Skeletal muscle satellite cell (primary cell): ENCODE measurements around the gene GFM2. TPM values are rescaled to one million over a fixed set of nuclear protein-coding genes. Genes with fewer than 3 reads are reported as not detected.

Experiments used
- H3K27me3 ChIP-seq: 2 replicates; pipeline ENCODE4 v1.7.0; 2013; ENCODE audit warnings: low read length; ENCODE audit not compliant: control insufficient read depth, insufficient read depth
- H3K36me3 ChIP-seq: 2 replicates; pipeline ENCODE4 v1.7.0; 2013; ENCODE audit warnings: mild to moderate bottlenecking, control low read depth, low read length; ENCODE audit not compliant: insufficient read depth
- H3K4me1 ChIP-seq: 2 replicates; pipeline ENCODE4 v1.7.0; 2013; ENCODE audit warnings: low read length; ENCODE audit not compliant: control insufficient read depth, insufficient read depth
- H3K4me2 ChIP-seq: 2 replicates; pipeline ENCODE4 v1.7.0; 2013; ENCODE audit warnings: mild to moderate bottlenecking, low read length
- H3K4me3 ChIP-seq: 2 replicates; pipeline ENCODE4 v1.7.0; 2013; ENCODE audit warnings: low read length
- H3K9ac ChIP-seq: 2 replicates; pipeline ENCODE4 v1.7.0; 2013; ENCODE audit warnings: mild to moderate bottlenecking, low read depth, low read length, moderate library complexity
- H3K9me3 ChIP-seq: replicated peaks from 2 replicates; pipeline ENCODE4 v1.7.0; 2013; ENCODE audit warnings: mild to moderate bottlenecking, control low read depth, low read length
- small RNA-seq: library from RNA; depleted of rRNA; stranded (forward); fragments of <200 nt; gene quantifications from one replicate; pipeline ENCODE3, GENCODE V24; 2012

The GFM2 gene

GRCh38 chr5:74672215-74672877, 94.6 kb downstream of the GFM2 start:
- H3K4me2 ChIP-seq, result no peak overlapping the region
- H3K4me1 ChIP-seq, result peaks cover 6% of the 10 kb centered on the region
- H3K36me3 ChIP-seq, result no peaks in the 10 kb centered on the region
- no peak overlapping the region for H3K9ac ChIP-seq
- no peaks in the 10 kb centered on the region for H3K9me3 ChIP-seq
- H3K27me3 ChIP-seq, result no peaks in the 10 kb centered on the region
- no peak overlapping the region for H3K4me3 ChIP-seq

Small RNA genes within 50 kb of the gene (small RNA-seq; reads per million reads assigned to genes)
- gene RNU6-658P, result not detected
